GM19025 (cell line): ENCODE measurements around the gene DRAM2.
A peak's percentile ranks its signal among the peaks of the same experiment; 100 is the strongest.
"Not testable (repeated sequence)": the region's sequence is repeated elsewhere in the genome, so short reads cannot be mapped to it uniquely, and the experiment has no call there.

ENCODE experiments used
- ATAC-seq: cut with Tn5 transposase; IDR thresholded peaks from one replicate; pipeline ENCODE4 v1.9.1; 2021; ENCODE audit warnings: mild to moderate bottlenecking, low read depth, moderate library complexity; ENCODE audit not compliant: unreplicated experiment

Gene DRAM2

DNA sequence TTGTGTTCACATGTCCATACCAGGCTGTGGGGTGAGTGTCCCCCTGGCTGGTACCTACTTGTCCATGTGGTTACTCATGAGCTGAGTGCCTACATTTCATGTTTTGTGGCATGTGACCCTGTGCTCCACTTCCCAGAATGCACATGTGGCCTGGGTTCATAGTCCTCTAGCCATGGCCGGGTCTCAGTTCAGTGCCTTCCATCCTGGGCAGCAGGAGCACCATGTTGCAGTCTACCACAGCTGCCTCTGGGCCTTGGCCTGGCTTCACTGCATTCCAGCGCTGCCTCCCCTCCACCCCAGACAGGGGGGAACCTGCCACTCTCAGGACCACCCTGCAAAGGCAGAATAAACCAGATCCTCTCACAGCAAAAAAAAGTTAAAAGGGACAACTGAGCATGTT lies 5.6 kb upstream of the DRAM2 start:
- no peak for ATAC-seq

DNA sequence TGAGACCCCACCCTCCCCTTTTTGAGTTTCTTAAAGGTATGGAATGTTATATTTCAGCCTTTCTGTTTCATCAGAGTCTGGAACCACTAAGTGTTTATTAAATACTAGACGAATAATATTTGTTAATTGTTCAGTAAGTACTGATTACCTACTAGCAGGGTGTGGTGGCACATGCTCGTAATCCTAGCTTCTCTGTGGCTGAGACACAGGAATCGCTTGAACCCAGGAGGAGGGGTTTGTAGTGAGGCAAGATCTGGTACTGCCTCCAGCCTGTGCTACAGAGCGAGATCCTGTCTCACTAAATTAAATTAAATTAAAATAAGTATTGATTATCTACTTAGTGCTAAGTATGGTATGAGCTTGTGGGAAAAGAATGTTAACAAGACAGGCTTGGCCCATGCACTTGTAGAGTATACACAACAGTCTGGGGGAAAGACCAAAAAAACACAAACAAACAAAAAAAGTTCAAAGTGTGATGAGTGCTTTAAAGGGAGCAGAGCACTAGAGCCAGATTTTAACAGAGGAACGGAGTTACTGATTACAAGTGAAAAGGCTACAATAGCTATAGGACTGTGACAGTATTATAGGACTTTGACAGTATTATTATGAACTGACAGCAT lies 2.6 kb upstream of the DRAM2 start:
- ATAC-seq, result no peak

DNA sequence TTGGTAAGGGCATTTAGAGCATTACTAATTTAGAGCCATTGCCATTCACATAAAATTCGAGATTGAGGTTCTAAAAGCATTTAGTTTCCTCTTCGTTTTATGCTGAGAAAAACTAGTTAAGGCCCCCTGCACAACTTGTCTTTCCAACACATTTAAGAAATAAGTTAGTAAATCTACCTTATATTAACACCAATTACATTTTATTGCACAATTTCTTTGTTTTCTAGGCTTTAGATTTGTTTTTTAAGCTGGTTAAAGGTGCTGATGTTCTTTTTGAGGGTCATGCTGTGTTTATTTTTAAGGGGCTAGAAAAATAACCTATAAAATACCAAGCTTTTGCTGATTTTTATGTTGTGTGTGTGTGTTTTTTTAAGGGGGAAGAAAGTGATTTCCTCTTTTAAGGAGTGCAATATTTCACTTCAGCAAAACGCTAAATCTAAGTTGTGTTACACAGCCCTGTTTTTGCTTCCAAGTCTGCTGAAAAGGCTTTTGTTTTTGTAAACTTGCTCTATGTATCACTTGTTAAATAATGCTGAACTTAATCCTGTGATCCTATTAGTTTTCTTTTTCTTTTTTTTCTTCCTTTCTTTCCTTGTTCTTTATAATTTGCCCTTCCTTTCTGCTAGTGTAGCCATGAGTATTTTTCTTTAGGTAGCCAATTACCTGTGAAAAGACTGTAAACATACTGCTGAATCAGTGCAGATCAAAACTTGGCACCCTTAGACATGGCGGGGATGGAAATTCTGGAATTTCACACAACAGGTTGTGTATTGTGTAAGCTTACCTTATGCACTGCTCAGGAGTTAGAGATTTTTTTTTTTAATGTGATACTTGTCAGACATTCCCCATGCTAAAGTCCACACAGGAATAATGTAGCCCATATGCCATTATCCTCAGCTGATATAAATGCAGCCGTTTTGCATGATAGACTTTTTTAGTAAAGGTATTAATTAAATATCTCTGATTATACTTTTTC lies 1.6 kb upstream of the DRAM2 start:
- no peak for ATAC-seq

DNA sequence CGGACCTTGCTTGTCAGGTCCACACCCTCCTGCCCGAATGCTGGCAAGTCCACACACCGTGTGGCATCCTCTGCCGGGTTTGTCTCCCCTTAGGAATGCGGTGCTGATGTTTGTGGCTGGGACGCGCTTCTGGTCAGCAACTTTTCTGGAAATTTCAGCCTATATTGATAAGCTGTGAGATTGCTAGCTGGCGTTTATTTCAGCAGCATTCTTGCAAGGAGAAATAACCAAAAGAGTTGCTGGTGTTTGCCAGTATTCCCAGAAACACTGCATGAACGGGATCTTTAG lies 731 bp upstream of the DRAM2 start:
- no peak for ATAC-seq

DNA sequence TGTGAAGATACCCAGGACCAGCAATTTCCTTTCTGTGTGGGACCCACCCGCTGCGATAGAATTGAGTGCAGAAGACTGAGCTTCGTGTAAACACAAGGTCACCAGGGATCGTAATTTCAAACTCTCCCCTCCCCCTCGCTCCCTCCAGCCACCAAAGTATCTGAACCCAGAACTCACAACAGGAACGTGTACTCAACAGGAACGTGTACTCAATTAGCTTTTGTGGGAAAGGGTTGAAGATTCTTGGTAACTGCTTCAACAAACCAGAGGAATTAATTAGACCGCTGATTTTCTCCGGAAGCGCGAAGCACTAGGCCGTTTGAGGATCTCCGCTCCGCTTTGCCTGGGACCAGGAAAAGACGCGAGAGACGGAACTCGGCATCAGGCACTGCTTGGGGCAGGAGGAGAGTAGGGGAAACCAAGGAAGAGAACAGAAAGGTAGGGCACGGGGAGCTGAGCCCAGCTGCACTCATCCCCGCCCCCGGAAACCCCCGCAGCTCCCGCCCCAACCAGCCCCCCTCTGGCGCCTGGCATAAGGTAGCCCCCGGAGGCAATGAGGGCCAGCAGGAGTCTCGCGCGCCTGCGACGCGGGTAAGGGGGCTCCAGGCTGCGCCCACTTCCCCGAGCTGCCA lies 453 bp downstream of the DRAM2 start:
- ATAC-seq, result peak; percentile 35

DNA sequence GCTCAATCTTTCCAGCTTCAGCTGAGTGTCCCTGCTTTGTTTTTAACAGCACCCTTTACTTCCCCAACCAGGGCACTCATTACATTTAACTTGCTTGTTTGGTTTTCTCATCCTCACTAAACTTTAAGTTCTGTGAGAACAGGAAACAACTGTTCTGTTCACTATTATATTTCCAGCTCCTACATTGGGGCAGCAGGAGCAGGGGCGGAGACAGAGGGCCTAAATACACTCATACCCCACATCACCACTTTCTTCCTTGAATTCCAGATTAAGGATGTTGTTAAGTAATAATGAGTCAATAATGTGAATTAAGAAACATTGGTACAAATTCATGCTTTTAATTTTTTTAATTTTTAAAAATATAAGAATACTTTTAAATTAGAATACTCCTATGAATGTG lies 6.0 kb downstream of the DRAM2 start:
- no peak for ATAC-seq

DNA sequence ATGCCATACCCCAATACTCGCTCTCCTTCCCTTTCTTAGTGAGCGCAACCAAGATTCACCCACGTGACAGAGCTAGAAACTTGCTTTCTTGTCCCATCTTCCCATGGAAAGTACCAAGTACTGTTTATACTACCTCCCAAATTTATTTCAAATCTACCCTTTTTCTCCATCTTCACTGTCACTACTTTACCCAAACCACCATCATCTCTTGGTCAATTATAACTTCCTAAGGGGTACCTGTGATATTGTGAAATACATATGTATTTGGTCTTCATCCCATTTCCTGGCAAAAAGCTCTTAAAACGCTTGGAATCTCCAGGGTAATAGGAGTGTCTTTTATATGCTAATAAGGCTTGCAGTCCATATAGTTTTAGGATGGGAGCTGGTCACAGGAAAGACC lies 8.2 kb downstream of the DRAM2 start:
- no peak for ATAC-seq

DNA sequence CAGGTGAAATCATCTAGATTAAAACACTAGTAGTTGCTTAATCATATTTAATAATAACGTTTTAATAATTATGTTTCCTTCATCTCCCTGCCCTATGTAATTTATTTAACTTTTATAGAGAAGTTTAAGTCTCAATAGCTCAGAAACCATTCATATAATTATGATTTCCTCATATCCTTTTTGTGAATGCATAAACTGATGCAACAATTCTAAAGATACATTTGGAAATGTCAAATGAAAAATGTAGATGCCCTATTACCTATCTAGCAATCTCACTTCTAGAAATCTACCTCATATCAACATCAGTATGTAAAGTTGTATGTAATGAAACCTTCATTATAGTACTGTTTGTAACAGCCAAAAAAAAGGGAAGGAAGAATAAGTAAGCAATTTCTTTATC lies 10.5 kb downstream of the DRAM2 start:
- ATAC-seq, result no peak

DNA sequence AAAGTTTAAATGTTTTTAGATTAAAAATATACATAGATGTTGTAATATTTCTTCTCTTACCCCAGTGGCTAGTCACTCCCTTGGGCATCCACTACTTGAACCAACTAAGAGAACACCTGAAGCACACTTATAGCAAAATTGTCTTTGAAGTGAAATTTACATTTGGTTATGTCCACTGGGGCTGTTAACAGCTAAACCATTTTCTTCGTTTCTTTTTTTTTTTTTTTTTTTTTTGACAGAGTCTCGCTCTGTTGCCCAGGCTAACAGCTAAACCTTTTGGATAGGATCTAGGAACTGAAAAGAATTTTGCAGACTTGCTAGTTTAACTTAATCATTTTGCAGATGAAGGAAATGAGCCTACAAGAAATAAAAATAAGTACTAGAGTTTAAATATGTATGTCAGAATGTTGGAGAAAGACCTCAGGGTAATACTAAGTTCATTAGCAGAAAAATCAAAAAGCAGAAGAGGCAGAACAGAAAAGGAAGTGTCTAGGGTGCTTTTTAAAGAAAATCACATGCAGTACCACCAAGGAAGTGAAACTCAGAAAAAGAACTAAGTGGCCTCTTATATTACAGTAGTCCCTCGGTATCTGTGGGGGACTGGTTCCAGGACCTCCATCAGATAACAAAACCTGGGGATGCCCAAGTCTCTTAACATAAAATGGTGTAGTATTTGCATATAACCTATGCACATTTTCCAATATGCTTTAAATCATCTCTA lies 11.8 kb downstream of the DRAM2 start:
- peak; percentile 80 for ATAC-seq

DNA sequence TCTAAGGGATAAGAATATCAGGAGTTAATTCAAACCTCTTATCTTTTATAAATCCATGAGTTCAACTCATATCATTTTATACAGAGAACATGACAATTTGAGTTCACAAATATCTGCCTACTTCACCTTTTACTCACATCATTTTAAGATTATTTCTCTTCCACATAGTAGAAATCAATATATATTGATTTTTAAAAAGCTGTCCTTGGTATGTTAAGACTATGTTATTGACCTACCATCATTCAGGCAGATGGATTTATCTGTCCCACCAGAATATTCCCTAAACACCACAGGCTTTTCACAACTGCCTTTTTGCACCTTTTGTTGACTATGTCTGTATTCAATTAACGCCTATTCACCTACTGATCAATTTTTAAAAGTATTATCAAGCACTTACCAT lies 13.5 kb downstream of the DRAM2 start:
- ATAC-seq, result no peak

DNA sequence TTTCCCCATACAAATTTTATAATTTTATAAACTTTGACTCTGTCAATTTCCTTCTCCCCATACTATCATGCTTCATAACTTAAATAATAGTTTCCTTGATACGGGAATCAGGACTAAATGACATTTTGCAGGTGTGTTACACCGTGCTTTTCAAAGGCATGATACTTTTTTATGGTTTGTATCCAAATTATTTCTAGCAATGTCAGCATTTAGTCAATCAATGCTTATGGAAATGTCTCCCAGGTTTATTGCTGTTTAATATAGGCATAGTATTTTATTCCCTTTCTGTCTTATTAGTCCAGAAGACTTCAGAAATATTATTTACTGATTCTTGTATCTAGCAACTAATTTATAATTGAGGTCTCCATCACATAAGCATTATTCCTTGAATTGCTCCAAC lies 23.4 kb downstream of the DRAM2 start:
- no peak for ATAC-seq

DNA sequence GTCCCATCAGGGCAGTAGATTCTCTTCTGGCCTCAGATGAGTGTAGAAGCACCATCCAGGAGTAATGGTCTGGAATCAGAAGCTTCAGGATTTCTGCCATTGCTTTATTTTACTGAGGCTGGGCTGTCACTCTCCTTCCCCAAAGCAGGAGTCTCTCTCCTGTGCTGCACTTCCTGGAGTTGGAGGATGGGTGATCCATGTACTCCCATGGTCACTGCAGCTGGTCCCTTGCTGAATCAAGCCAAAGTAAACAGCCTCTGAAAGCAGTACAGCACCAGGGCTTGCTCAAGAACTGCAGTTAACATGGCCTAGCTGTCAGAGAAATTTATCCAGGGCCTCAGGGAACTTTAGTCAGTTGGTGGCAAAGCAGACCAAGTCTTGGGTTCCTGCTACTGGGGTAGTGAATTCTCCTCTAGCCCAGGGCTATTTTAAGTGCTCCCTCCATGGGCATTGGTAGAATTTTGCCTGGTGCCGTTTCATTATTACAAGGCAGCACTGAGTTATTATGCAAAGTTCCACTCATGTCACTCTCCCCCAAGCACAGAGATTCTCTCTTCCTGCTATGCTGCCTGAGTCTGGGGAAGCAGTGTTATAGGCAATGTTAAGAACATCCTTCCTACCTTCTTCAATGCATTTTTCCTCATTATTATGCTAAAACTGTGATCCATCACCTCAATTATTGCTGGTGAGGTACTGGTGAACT lies 29.5 kb downstream of the DRAM2 start:
- no peak for ATAC-seq

DNA sequence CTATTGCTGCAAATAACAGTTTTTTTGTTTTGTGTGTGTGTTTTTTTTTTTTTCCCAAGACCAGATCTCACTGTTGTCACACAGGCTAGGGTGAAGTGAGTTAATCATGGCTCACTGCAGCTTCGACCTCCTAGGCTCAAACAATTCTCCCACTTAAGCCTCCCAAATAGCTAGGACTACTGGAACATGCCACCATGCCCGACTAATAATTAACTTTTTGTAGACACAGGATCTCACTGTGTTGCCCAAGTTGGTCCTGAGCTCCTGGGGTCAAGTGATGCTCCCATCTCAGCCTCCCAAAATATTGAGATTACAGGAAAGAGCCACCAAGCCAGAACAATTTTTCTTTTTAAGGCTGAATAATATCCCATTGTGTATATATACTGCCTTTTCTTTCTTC lies 34.9 kb downstream of the DRAM2 start:
- no peak for ATAC-seq

DNA sequence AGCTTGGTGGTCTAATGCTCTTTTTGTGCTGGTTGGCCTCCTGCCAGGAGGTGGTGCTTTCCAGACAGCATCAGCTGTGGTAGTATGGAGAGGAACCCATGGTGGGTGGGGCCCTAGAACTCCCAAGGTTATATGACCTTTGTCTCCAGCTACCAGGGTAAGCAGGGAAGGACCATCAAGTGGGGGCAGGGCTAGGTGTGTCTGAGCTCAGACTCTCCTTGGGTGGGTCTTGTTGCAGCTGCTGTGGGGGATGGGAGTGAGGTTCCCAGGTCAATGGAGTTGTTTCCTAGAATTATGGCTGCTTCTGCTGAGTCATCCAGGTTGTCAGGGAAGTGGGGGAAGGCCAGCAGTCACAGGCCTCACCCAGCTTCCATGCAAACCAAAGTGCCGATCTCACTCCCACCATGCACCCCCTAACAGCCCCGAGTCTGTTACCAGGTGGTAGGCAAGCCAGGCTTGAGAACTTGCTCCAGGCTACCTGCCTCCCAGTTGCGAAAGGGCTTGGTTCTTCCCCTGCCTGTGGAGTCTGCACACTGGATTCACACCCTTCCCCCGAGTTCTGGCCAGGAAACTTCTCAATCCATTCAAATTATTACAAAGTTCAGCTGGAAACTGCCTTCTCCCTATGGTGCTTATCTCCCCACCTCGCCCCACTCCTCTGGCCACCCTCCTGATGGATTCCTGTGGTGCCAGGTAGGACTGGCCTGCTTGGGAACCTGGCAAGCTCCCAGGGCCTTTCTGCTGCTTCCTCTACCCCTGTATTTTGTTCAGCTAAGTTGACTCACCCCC lies 37.8 kb downstream of the DRAM2 start:
- no peak for ATAC-seq

DNA sequence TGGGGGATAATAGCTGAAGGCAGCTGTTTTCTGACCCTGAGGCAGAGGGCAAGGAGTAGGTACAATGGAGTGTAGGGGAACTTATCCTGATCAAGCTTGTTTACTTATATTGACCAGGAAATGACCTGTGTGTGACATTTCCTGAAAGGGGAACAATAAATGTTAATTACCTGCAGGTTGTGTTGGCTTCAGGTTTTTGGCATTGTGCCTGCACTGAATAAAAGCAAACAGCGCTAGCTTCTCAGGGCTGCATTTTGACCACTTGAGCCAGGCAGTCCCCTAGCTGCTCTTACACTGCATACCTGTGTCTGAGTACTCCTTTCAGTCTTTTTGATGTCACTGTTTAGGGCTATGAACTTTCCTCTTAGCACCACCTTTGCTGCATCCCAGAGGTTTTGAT lies 40.6 kb downstream of the DRAM2 start:
- ATAC-seq, result no peak

DNA sequence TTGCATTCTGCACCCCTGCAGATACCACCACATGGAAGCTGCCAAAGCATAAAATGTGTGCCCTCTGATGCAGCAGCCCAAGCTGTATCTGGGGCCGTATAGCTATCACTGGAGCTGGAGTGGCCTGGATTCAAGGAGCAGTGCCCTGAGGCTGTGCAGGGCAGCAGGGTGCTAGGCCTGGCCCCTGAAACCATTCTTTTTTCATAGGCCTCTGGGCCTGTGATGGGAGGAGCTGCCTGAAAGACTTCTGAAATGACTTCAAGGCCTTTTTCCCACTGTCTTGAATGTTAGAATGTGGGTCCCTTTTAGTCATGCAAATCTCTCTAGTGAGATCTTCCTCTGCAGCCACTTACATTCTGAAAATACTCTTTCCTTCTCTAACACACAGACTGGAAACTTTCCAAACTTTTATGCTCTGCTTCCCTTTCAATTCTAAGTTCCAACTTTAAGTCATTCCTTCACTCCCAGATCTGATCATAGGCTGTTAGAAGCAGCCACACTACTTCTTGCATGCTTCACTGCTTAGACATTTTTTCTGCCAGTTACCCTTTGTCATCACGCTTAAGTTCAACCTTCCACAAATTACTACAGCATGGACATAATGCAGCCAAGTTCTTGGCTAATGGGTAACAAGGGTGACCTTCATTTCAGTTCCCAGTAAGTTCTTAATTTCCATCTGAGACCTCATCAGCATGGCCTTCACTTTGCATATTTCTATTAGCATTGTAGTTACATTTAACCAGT lies 42.4 kb downstream of the DRAM2 start:
- no peak for ATAC-seq

DNA sequence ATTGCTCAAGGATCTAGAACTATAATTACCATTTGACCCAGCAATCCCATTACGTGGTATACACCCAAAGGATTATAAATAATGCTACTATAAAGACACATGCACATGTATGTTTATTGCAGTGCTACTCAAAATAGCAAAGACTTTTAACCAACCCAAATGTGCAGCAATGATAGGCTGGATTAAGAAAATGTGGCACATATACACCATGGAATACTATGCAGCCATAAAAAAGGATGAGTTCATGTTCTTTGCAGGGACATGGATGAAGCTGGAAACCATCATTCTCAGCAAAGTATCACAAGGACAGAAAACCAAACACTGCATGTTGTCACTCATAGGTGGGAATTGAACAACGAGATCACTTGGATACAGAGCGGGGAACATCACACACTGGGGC lies 44.5 kb downstream of the DRAM2 start:
- ATAC-seq, result not testable (repeated sequence)

DNA sequence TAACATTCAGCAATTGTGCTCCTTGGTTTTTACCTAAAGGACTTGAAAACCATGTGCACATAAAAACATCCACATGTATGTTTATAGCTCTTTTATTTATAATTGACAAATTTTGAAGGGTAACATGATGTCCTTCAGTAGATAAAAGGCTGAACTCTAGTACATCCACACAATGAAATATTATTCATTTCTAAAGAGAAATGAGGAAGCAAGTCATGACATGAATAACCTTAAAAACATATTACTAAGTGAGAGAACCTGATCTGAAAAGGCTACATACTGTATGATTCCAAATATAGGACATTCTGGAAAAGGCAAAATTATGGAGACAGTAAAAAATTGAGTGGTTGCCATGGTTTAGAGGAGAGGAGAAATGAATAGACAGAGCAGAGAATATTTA lies 50.3 kb downstream of the DRAM2 start:
- ATAC-seq, result no peak

DNA sequence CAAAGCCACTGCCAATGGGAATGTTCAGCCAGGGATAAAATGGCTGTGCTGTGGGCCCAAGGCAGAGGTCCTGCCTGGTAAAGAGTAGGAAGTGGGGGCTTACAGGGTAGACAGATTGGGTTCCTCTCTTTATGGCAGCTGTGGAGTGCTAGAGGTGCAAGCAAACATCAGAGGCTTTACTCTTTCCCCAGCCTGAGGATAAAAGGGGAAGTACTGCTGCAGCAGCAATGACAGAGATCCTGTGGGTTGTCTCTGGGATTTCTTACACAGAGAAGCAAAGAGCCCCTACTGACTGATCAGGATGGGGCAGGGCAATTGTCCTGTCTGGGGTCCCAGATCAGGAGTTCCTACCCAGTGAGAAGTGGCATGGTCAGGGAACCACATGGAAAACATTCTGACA lies 54.2 kb downstream of the DRAM2 start:
- no peak for ATAC-seq
